HG03432 (cell line): ENCODE data around the gene INPP5K.
"Not testable (repeated sequence)": the region's sequence is repeated elsewhere in the genome, so short reads cannot be mapped to it uniquely, and the experiment has no call there.

Experiments used
- ATAC-seq: cut with Tn5 transposase; IDR thresholded peaks from one replicate; pipeline ENCODE4 v1.9.1; 2021; ENCODE audit warnings: mild to moderate bottlenecking, moderate library complexity; ENCODE audit not compliant: unreplicated experiment

The INPP5K gene

GRCh38 chr17:1516388-1517161 lies at the start of gene INPP5K:
TSS of gene INPP5K (minus strand) at chr17:1516612. CDS start at chr17:1516499, 113 bp downstream.
- peak; percentile 85 for ATAC-seq

GRCh38 chr17:1565877-1566276 lies 49.5 kb upstream of the INPP5K start:
- ATAC-seq: no peak

GRCh38 chr17:1563786-1564613 lies 47.6 kb upstream of the INPP5K start:
- no peak for ATAC-seq

GRCh38 chr17:1563471-1563785 lies 47.0 kb upstream of the INPP5K start:
- ATAC-seq: not testable (repeated sequence)

- peak; percentile 33 for ATAC-seq
Observed at GRCh38 chr17:1562176-1562643, 45.8 kb upstream of the INPP5K start.

GRCh38 chr17:1561420-1562175 lies 45.2 kb upstream of the INPP5K start:
- ATAC-seq: peak; percentile 34

GRCh38 chr17:1560858-1561355 lies 44.5 kb upstream of the INPP5K start:
- ATAC-seq: no peak

GRCh38 chr17:1560101-1560857 lies 43.9 kb upstream of the INPP5K start:
- ATAC-seq: no peak

- ATAC-seq: no peak
Observed at GRCh38 chr17:1559047-1560043, 42.9 kb upstream of the INPP5K start.

GRCh38 chr17:1558401-1558800 lies 42.0 kb upstream of the INPP5K start:
- ATAC-seq: no peak

- no peak for ATAC-seq
Observed at GRCh38 chr17:1557355-1558095, 41.1 kb upstream of the INPP5K start.

GRCh38 chr17:1555651-1556471 lies 39.4 kb upstream of the INPP5K start:
- no peak for ATAC-seq

- no peak for ATAC-seq
Observed at GRCh38 chr17:1554751-1555540, 38.5 kb upstream of the INPP5K start.

GRCh38 chr17:1553354-1554266 lies 37.2 kb upstream of the INPP5K start:
- ATAC-seq: no peak

GRCh38 chr17:1552932-1553331 lies 36.5 kb upstream of the INPP5K start:
- no peak for ATAC-seq

- no peak for ATAC-seq
Observed at GRCh38 chr17:1551741-1552140, 35.3 kb upstream of the INPP5K start.
